HG02623 (cell line): ENCODE data around the gene EID3.
"Not testable (repeated sequence)": the region's sequence is repeated elsewhere in the genome, so short reads cannot be mapped to it uniquely, and the experiment has no call there.

Source experiments
- ATAC-seq: cut with Tn5 transposase; IDR thresholded peaks from one replicate; pipeline ENCODE4 v1.9.1; 2021; ENCODE audit warnings: moderate library complexity; ENCODE audit not compliant: unreplicated experiment

Gene EID3

GRCh38 chr12:104310751-104311633 is 7.5 kb downstream of the EID3 start:
- no peak for ATAC-seq

DNA sequence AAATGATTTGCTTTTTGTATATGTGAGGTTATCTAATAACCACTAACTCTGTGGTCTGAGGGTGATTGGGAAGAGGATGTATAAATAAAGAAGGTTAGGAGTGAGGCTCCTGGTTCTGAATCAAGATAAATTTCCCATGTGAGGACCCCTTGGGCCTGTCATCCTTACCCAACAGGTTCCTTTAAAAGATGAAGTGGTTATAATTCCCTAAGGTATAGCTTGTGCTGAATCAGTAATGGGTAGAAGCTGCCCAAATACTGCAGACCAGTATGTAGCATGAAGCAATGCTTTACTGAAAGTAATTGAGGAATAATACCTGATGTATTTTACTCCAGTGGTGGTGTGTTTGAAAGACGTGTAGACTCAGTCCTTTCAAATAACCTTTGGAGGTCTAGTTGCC is 8.7 kb downstream of the EID3 start:
- ATAC-seq, result no peak

DNA sequence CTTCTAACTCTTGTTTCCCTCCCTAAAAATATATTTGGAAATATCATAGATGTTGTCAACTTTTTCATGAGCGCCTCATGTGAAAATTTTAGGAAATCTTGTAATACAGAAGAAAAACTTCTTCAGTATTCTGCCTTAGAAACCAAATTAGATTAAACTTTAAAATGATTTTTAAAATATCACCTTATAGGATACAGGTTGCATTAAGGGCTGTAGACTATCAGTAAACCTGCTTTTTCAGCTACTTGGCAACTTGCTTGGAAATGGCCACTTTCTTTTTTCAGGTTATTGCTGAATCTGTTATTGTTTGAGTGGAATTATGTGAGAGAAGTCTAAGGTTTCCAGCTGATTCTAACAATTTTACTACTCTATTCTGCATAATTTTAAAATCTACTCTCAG is 9.1 kb downstream of the EID3 start:
- no peak for ATAC-seq

GRCh38 chr12:104313568-104314241 is 10.2 kb downstream of the EID3 start:
- no peak for ATAC-seq

DNA sequence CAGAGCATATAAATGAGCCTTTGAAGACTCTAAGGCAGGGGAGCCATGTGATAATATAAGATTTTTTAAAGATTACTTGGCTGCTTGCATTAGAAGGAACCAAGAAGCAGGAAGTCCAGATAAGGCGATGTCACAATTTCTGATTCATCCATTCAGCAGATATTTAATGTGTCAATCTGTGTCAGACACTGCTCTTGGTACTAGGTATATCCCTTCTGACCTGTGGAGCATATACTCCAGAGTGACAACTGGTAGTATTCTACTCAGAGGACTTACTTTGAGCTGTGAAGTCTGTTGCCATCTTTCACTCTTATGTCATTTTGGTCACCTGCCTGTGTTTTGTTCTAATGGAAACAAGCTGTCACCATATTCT is 10.7 kb downstream of the EID3 start:
- no peak for ATAC-seq

- no peak for ATAC-seq
Measured at GRCh38 chr12:104315326-104316224, 12.0 kb downstream of the EID3 start.

DNA sequence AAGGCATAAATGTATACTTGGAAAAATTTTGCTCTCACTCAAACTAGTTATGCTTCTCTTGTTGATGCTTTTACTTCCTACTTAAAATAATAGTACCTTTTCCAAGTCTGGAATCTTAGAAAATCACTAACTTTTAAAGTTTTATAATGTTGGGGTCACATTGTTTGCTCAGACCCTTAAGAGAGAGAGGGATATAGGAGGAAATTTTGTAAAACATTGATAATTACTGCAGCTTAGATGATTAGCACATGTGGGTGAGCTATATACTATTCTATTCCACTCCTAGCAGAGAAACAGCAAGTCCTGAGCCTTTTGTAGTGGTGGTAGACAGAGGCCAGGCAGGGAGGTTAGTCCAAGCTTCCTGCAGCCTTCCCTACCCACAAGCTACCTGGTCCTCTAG is 13.4 kb downstream of the EID3 start:
- ATAC-seq, result no peak

- ATAC-seq, result no peak
Measured at GRCh38 chr12:104317538-104318210, 14.1 kb downstream of the EID3 start.

DNA sequence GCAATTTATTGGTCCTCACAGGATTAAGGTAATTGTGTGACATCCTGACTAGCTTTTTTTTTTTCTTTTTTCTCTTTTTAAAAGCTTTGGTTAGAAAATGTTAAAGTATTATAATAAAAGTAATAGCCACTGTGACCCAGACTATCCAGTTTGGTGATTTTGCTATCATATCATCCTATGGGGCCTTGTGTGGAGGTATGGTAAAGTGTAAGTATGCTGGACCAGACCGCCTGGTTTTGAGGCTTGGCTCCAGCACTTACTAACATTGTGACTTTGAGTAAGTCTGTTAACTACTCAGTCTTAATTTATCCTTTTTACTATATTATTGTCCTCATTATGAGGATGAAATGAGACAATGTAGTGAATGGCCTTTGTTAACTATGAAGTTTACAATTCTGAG is 15.5 kb downstream of the EID3 start:
- ATAC-seq, result no peak

GRCh38 chr12:104319918-104320626 is 16.5 kb downstream of the EID3 start:
- ATAC-seq, result no peak

- ATAC-seq, result no peak
Measured at GRCh38 chr12:104320627-104321024, 17.1 kb downstream of the EID3 start.

DNA sequence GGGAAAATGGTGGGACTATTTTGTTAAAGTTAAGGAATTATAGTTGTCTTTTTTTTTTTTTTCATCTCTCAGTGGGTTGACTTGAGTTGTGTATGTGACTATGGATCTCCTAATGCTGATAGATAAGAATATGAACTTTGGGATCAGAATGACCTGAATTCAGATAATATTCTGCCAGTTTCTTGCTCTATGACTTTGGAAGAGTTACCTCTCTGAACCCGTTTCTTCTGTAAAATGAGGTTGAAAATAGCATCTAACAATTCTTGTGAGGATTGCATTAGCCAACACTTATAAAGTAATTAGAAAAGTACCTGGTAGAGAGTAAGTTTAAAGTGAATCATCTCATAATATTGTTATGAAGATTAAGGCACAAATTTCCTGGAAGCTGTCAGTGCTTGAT is 18.4 kb downstream of the EID3 start:
- ATAC-seq, result no peak

DNA sequence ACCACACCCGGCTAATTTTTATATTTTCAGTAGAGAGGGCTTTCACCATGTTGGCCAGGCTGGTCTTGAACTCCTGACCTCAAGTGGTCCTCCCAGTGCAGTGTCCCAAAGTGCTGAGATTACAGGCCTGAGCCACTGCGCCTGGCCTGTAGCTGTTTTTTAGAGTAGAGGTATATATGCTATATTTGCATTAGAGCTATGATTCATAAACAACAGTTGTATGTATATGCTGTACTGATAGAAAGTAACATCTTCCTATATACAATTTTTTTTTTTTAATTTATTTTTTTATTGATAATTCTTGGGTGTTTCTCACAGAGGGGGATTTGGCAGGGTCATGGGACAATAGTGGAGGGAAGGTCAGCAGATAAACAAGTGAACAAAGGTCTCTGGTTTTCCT is 19.0 kb downstream of the EID3 start:
- ATAC-seq, result not testable (repeated sequence)

DNA sequence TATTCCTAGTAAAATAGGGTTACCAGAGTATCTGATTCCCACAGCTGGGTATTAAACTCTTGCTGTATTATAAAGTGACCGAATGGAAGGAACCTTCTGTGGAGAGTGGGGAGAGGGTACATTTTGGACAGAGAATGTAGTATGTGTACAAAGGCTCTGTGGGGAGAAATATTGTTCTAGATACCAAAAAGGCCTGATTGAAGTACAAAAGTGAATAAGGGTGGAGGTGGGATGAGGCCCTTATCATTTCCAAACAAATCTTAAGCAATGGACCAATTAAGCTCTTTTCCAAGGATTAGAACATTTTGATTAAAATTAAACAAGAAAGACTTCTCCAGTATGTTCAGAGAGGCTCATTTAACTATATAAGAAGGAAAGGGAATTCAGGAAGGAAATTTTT is 20.4 kb downstream of the EID3 start:
- ATAC-seq, result no peak

- not testable (repeated sequence) for ATAC-seq
Measured at GRCh38 chr12:104328278-104328677, 24.7 kb downstream of the EID3 start.

DNA sequence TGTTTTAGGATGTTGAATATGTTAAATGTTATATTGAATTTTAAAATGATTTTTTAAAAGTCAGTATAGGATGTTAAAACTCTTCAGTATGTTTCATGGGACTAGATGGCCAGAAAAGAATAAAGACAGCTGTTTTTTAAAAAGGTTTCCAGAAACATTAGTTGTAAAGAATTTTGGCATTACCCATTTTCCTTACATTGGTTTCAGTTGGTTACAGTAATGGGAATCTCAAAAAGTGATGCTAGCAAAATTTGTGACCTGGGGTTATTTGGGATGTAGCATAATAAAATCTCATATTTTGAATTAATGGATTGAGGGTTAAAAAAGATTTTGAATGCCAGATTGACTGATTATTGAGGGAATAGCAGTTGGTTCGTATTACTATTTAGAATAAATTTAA is 25.3 kb downstream of the EID3 start:
- ATAC-seq, result no peak

- no peak for ATAC-seq
Measured at GRCh38 chr12:104329707-104330532, 26.4 kb downstream of the EID3 start.

- no peak for ATAC-seq
Measured at GRCh38 chr12:104331376-104331775, 27.8 kb downstream of the EID3 start.

DNA sequence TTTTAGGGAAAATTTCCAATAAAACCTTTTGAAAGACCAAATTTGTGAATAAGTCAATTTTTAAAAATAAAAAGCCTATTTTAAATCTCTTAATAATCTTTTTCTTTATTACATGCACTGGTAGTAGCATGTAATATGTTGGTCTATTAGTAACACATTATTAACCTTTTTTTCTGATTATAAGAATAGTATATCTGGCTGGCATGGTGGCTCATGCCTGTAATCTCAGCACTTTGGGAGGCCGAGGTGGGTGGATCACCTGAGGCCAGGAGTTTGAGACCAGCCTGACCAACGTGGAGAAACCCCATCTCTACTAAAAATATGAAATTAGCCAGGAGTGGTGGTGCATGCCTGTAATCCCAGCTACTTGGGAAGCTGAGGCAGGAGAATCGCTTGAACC is 28.7 kb downstream of the EID3 start:
- ATAC-seq, result not testable (repeated sequence)
